H1 (cell line): ENCODE results near the gene C20orf96. TPM values are rescaled to one million over a fixed set of nuclear protein-coding genes. Genes with fewer than 3 reads are reported as not detected.

ENCODE experiments used
- SP4 ChIP-seq: IDR thresholded peaks from 2 replicates; pipeline ENCODE4 v1.6.1; 2012; ENCODE audit warnings: low read length, inconsistent platforms
- SUZ12 ChIP-seq: fragments of 200-600 bp; sonication (generic); IDR thresholded peaks from 2 replicates; pipeline ENCODE4 v1.6.1; 2012; ENCODE audit warnings: mild to moderate bottlenecking, inconsistent platforms, low read length, moderate library complexity, mixed read lengths
- polyA plus RNA-seq, 7 experiments: library from polyadenylated mRNA; depleted of rRNA in 3 of 7; stranded (reverse) in 5 of 7; unstranded in 2 of 7; fragments of >200 nt in 5 of 7; fragments of 200-250 nt in 2 of 7; gene quantifications; 1 replicate in 5 of 7; 2 replicates in 1 of 7; 4 replicates in 1 of 7; pipeline versions ENCODE4 v1.2.1 to v1.2.3, GENCODE V29; 2011 to 2013; ENCODE audit warnings: missing spikeins in 2 of 7, mixed read lengths in 2 of 7
- total RNA-seq: library from RNA; stranded (reverse); fragmentation: NEBNext Ultra II Directional; extraction: Animal tissue kit (Norgen Biotek cat#: 25700); gene quantifications from 2 replicates; pipeline ENCODE4 v1.2.1, GENCODE V29; 2021

The C20orf96 gene
- total and polyA plus RNA-seq, 2 of the 8 experiments (the other 6 are each of a cell fraction or from before 2014, with no cell fraction given) = 19.2 to 21.0 TPM

DNA sequence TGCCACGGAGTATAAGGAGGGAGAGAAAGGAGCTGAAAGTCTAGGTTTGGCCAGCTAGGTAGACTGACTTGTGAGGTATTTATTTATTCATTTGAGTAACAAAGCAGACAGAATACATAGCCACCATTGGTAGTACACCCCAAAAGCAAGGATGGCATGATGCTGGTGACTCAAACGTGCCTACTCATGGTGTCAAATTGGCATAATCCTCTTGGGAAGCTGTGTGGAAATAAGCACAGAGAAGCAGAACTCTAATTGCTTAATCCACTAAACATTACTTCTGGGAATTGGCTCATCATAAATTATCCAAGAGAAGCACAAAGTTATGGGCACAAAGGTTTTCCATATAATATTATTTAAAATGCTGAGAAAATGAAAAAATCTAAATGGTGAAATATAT is 30.6 kb downstream of the C20orf96 start (continued):
- no peak for TF ChIP-seq SUZ12
- TF ChIP-seq SP4 = no peak
